Trophoblast cell (in vitro differentiated cells and primary cell): Measurements from ENCODE around the gene MYPOP.
"Not testable (repeated sequence)": the region's sequence is repeated elsewhere in the genome, so short reads cannot be mapped to it uniquely, and the experiment has no call there.

Experiments used
- DNase-seq, 2 donors: peaks; one replicate each; pipeline ENCODE4 v3.0.0-alpha.2; 2016
- H2AFZ ChIP-seq: 2 replicates; pipeline ENCODE4 v1.6.1; 2013; ENCODE audit warnings: low read length, moderate library complexity, mild to moderate bottlenecking; ENCODE audit not compliant: insufficient read depth, poor library complexity
- H2AK5ac ChIP-seq: 2 replicates; pipeline ENCODE4 v1.6.1; 2013; ENCODE audit warnings: mild to moderate bottlenecking, low read length
- H2BK120ac ChIP-seq: 2 replicates; pipeline ENCODE4 v1.6.1; 2013; ENCODE audit warnings: low read length, mild to moderate bottlenecking, moderate library complexity; ENCODE audit not compliant: insufficient read depth, poor library complexity
- H2BK12ac ChIP-seq: 2 replicates; pipeline ENCODE4 v1.6.1; 2013; ENCODE audit warnings: mild to moderate bottlenecking, low read length, moderate library complexity
- H2BK5ac ChIP-seq: 2 replicates; pipeline ENCODE4 v1.6.1; 2013; ENCODE audit warnings: low read length, low read depth, moderate library complexity, mild to moderate bottlenecking; ENCODE audit not compliant: poor library complexity
- H3K14ac ChIP-seq: 2 replicates; pipeline ENCODE4 v1.6.1; 2013; ENCODE audit warnings: mild to moderate bottlenecking, low read length
- H3K18ac ChIP-seq: 2 replicates; pipeline ENCODE4 v1.6.1; 2013; ENCODE audit warnings: mild to moderate bottlenecking, low read length
- H3K23ac ChIP-seq: 2 replicates; pipeline ENCODE4 v1.6.1; 2013; ENCODE audit warnings: low read length
- H3K27ac ChIP-seq: 2 replicates; pipeline ENCODE4 v1.5.1; 2013; ENCODE audit warnings: low read depth, mild to moderate bottlenecking, inconsistent platforms, low read length, moderate library complexity
- H3K27me3 ChIP-seq: 2 replicates; pipeline ENCODE4 v1.6.1; 2013; ENCODE audit warnings: inconsistent platforms, mild to moderate bottlenecking, low read length, moderate library complexity; ENCODE audit not compliant: insufficient read depth
- H3K36me3 ChIP-seq, 2 experiments: 1 replicate in 1 of 2; 2 replicates in 1 of 2; pipeline ENCODE4 v1.6.1; 2013; ENCODE audit warnings: low read length in 2 of 2, mild to moderate bottlenecking in 2 of 2, moderate library complexity in 1 of 2; ENCODE audit not compliant: insufficient read depth in 2 of 2, control insufficient read depth in 1 of 2
- H3K4ac ChIP-seq: 2 replicates; pipeline ENCODE4 v1.6.1; 2013; ENCODE audit warnings: low read depth, mild to moderate bottlenecking, low read length, moderate library complexity
- H3K4me1 ChIP-seq, 2 experiments: 1 replicate in 1 of 2; 2 replicates in 1 of 2; pipeline ENCODE4 v1.6.1; 2013; ENCODE audit warnings: low read length in 2 of 2, mild to moderate bottlenecking in 2 of 2, moderate library complexity in 1 of 2; ENCODE audit not compliant: insufficient read depth in 2 of 2, control insufficient read depth in 1 of 2
- H3K4me2 ChIP-seq: 2 replicates; pipeline ENCODE4 v1.6.1; 2013; ENCODE audit warnings: inconsistent platforms, mild to moderate bottlenecking, low read length, moderate library complexity
- H3K4me3 ChIP-seq: 2 replicates; pipeline ENCODE4 v1.5.1; 2013; ENCODE audit warnings: mild to moderate bottlenecking, low read depth, low read length, inconsistent platforms
- H3K79me1 ChIP-seq: one replicate; pipeline ENCODE4 v1.6.1; 2013; ENCODE audit warnings: low read length
- H3K79me2 ChIP-seq: 2 replicates; pipeline ENCODE4 v1.6.1; 2013; ENCODE audit warnings: low read length, mild to moderate bottlenecking; ENCODE audit not compliant: control insufficient read depth, insufficient read depth, poor library complexity
- H3K9ac ChIP-seq: 2 replicates; pipeline ENCODE4 v1.6.1; 2013; ENCODE audit warnings: mild to moderate bottlenecking, low read length
- H3K9me3 ChIP-seq: 2 replicates; pipeline ENCODE4 v1.6.1; 2013; ENCODE audit warnings: low read depth, mild to moderate bottlenecking, control low read depth, inconsistent platforms, low read length; ENCODE audit not compliant: insufficient read depth
- H4K12ac ChIP-seq: 2 replicates; pipeline ENCODE4 v1.6.1; 2013; ENCODE audit warnings: low read depth, mild to moderate bottlenecking, low read length, moderate library complexity
- H4K8ac ChIP-seq: 2 replicates; pipeline ENCODE4 v1.6.1; 2013; ENCODE audit warnings: low read depth, mild to moderate bottlenecking, low read length, moderate library complexity
- H4K91ac ChIP-seq: one replicate; pipeline ENCODE4 v1.6.1; 2013; ENCODE audit warnings: low read depth, mild to moderate bottlenecking, low read length, moderate library complexity
- WGBS: extraction: QIAGEN DNeasy Blood & Tissue Kit; methylation state at CpG from one replicate; pipeline ENCODE4 v1.1.7; 2013; ENCODE audit warnings: missing lambda C conversion rate; ENCODE audit not compliant: insufficient read length, insufficient coverage; ENCODE audit errors: extremely low coverage; 5-methylcytosine and 5-hydroxymethylcytosine counted together

The MYPOP gene

GRCh38 chr19:45873219-45873772 is 29.1 kb downstream of the MYPOP start:
- H3K36me3 ChIP-seq: no peaks in the 10 kb centered on the region
- H3K4me3 ChIP-seq: no peak overlapping the region
- H3K23ac ChIP-seq: no peak overlapping the region
- H3K4ac ChIP-seq: no peak overlapping the region
- no peak overlapping the region for H3K18ac ChIP-seq
- no peak overlapping the region for H3K27ac ChIP-seq
- H2BK5ac ChIP-seq: no peak overlapping the region
- H4K12ac ChIP-seq: no peak overlapping the region
- no peak overlapping the region for H3K9ac ChIP-seq
- WGBS: no CpG with 5 or more reads among the region's 7 CpGs
- no peak overlapping the region for H3K4me2 ChIP-seq
- H3K4me1 ChIP-seq: peaks cover 5 to 10% of the 10 kb centered on the region in 2 experiments
- no peak overlapping the region for H2AFZ ChIP-seq
- H3K9me3 ChIP-seq: no peaks in the 10 kb centered on the region
- no peak overlapping the region for H3K14ac ChIP-seq
- H4K8ac ChIP-seq: no peak overlapping the region
- H3K79me2 ChIP-seq: peaks cover 3% of the 10 kb centered on the region
- H2AK5ac ChIP-seq: no peak overlapping the region
- no peaks in the 10 kb centered on the region for H3K27me3 ChIP-seq
- no peak overlapping the region for H2BK12ac ChIP-seq
- DNase-seq: no peak
- no peak overlapping the region for H4K91ac ChIP-seq
- no peak overlapping the region for H2BK120ac ChIP-seq
- H3K79me1 ChIP-seq: peaks cover 6% of the 10 kb centered on the region

GRCh38 chr19:45872095-45872919 is 30.1 kb downstream of the MYPOP start:
- Histone ChIP-seq H4K91ac (no peak overlapping the region), H3K14ac (no peak overlapping the region), H2BK12ac (no peak overlapping the region), H3K27ac (no peak overlapping the region), H3K18ac (no peak overlapping the region), H3K4me1 (peaks cover 5 to 10% of the 10 kb centered on the region in 2 experiments), H2BK5ac (no peak overlapping the region), H3K4me2 (no peak overlapping the region), H4K8ac (no peak overlapping the region), H3K4me3 (no peak overlapping the region), H3K79me2 (peaks cover 3% of the 10 kb centered on the region), H3K9ac (no peak overlapping the region), H3K27me3 (no peaks in the 10 kb centered on the region), H2AFZ (no peak overlapping the region), H2AK5ac (no peak overlapping the region), H3K23ac (no peak overlapping the region), H4K12ac (no peak overlapping the region), H3K79me1 (peaks cover 6% of the 10 kb centered on the region), H2BK120ac (no peak overlapping the region), H3K9me3 (no peaks in the 10 kb centered on the region), H3K4ac (no peak overlapping the region), H3K36me3 (no peaks in the 10 kb centered on the region)
- WGBS: no CpG with 5 or more reads among the region's 34 CpGs
- DNase-seq: no peak

- no peaks in the 10 kb centered on the region for H3K4me1 ChIP-seq
- no peaks in the 10 kb centered on the region for H3K27me3 ChIP-seq
- no peak overlapping the region for H2BK12ac ChIP-seq
- H3K4me3 ChIP-seq: no peak overlapping the region
- H2BK5ac ChIP-seq: no peak overlapping the region
- no peak overlapping the region for H4K91ac ChIP-seq
- H4K12ac ChIP-seq: no peak overlapping the region
- H3K23ac ChIP-seq: no peak overlapping the region
- no peak overlapping the region for H3K18ac ChIP-seq
- H2BK120ac ChIP-seq: no peak overlapping the region
- no CpG with 5 or more reads among the region's 5 CpGs for WGBS
- H3K79me2 ChIP-seq: no peaks in the 10 kb centered on the region
- no peaks in the 10 kb centered on the region for H3K9me3 ChIP-seq
- no peak overlapping the region for H2AK5ac ChIP-seq
- H3K9ac ChIP-seq: no peak overlapping the region
- no peak overlapping the region for H3K4me2 ChIP-seq
- H2AFZ ChIP-seq: no peak overlapping the region
- no peaks in the 10 kb centered on the region for H3K36me3 ChIP-seq
- no peak overlapping the region for H3K4ac ChIP-seq
- no peak overlapping the region for H3K14ac ChIP-seq
- DNase-seq: no peak
- no peaks in the 10 kb centered on the region for H3K79me1 ChIP-seq
- no peak overlapping the region for H3K27ac ChIP-seq
- H4K8ac ChIP-seq: no peak overlapping the region
Observed at GRCh38 chr19:45870798-45871197, 31.6 kb downstream of the MYPOP start.

GRCh38 chr19:45867241-45867640 is 35.2 kb downstream of the MYPOP start:
- H2BK120ac ChIP-seq, H4K8ac ChIP-seq, H2BK5ac ChIP-seq, H3K27me3 ChIP-seq, H3K4me1 ChIP-seq, H2AFZ ChIP-seq, H2BK12ac ChIP-seq, H3K18ac ChIP-seq, H3K14ac ChIP-seq, H3K4me2 ChIP-seq, H3K27ac ChIP-seq, H4K12ac ChIP-seq, H3K79me1 ChIP-seq, H3K23ac ChIP-seq, DNase-seq, H3K4me3 ChIP-seq, H2AK5ac ChIP-seq, H3K36me3 ChIP-seq, H3K4ac ChIP-seq, H3K9ac ChIP-seq, H3K9me3 ChIP-seq, H4K91ac ChIP-seq, H3K79me2 ChIP-seq: not testable (repeated sequence)
- no CpG with 5 or more reads among the region's 4 CpGs for WGBS
